ENCODE data around the gene ARPIN.

- TF ChIP-seq EZH2 (IDR thresholded peaks at IDR 0.05; ENCODE audit: insufficient read depth, poor library complexity, severe bottlenecking) (no peak), EZH2phosphoT487 (IDR thresholded peaks at IDR 0.05; ENCODE audit: insufficient read depth, low read depth) (no peak)
Observed at GRCh38 chr15:89958107-89958805, 45.5 kb upstream of the ARPIN start.

Data from GM23248 (cell line).